ENCODE results near the gene HTT-AS.

The HTT-AS gene

GRCh38 chr4:3021127-3021526 is 53.2 kb downstream of the HTT-AS start:
- H3K4me3 ChIP-seq (ENCODE audit: low read depth, low read length), result no peak overlapping the region
- DNase-seq (ENCODE audit: low read depth), result no peak
- no peak for TF ChIP-seq CTCF (IDR thresholded peaks at IDR 0.05; ENCODE audit: control insufficient read depth, extremely low read depth, insufficient read depth)

GRCh38 chr4:3019145-3019846 is 55.0 kb downstream of the HTT-AS start:
- no peak overlapping the region for H3K4me3 ChIP-seq (ENCODE audit: low read depth, low read length)
- TF ChIP-seq CTCF (IDR thresholded peaks at IDR 0.05; ENCODE audit: control insufficient read depth, extremely low read depth, insufficient read depth), result no peak
- no peak for DNase-seq (ENCODE audit: low read depth)

- no peak for DNase-seq (ENCODE audit: low read depth)
Measured at GRCh38 chr4:3017504-3017903, 56.8 kb downstream of the HTT-AS start.

GRCh38 chr4:3016961-3017360 is 57.4 kb downstream of the HTT-AS start:
- DNase-seq (ENCODE audit: low read depth), result no peak
- no peak for TF ChIP-seq CTCF (IDR thresholded peaks at IDR 0.05; ENCODE audit: control insufficient read depth, extremely low read depth, insufficient read depth)
- no peak overlapping the region for H3K4me3 ChIP-seq (ENCODE audit: low read depth, low read length)

More at GRCh38 chr4:3017504-3017903, 56.8 kb downstream of the HTT-AS start:
- no peak for TF ChIP-seq CTCF (IDR thresholded peaks at IDR 0.05; ENCODE audit: control insufficient read depth, extremely low read depth, insufficient read depth)
- no peak overlapping the region for H3K4me3 ChIP-seq (ENCODE audit: low read depth, low read length)

- TF ChIP-seq CTCF (IDR thresholded peaks at IDR 0.05; ENCODE audit: control insufficient read depth, extremely low read depth, insufficient read depth), result no peak
- no peak for DNase-seq (ENCODE audit: low read depth)
Measured at GRCh38 chr4:3013839-3014350, 60.4 kb downstream of the HTT-AS start.

More at GRCh38 chr4:3013839-3014350, 60.4 kb downstream of the HTT-AS start:
- H3K4me3 ChIP-seq (ENCODE audit: low read depth, low read length), result no peak overlapping the region
